TTC549 (cell line): ENCODE results near the gene PTK6.

Experiments
- FAIRE-seq: peaks from 2 replicates; lab custom pipeline; 2012; peaks lifted over from hg19 to GRCh38; lab: Jason Lieb, UNC

PTK6 gene

DNA sequence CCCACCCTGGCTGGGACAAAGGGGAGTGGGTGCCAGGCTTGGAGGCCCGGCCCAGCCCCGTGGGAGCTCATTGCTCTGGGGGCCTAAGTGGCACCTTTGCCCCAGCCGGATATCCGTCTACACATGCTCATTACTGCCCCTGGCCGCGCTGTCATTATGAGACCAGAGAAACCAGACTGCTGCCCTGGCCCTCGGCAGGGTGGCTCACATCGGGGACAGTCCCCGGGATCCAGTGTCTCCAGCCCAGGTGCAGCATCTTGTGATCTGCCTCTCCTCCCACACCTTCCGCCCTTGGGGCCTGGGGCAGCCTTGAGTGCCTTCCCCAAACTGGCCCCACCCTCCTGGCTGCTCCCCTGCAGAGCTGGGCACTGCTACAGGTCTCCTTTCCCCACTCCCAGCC lies 5.5 kb upstream of the PTK6 start:
- FAIRE-seq = no peak

DNA sequence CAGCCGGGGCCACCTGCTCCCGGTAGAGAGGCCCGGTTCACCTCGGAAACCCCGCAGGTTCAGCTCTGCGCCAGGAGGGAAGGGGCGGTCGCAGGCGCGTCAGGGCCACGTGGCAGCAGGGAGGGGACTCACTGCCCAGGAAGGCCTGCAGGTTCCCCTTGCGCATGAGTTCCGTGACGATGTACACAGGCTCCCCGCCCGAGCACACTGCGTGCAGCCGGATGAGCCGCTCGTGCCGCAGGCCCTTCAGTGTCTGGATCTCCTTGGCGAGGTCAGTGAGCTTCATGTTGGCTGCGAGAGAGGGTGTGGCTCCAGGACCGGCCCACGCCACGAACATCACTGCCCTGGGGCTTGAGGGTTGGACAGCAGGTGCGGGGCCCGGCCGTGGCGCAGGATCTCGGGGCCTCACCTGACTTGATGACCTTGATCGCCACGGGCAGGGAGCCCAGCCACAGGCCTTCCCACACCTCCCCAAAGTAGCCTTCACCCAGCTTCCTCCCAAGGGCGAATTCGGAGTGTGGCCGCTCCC lies 4.9 kb upstream of the PTK6 start:
- no peak for FAIRE-seq

DNA sequence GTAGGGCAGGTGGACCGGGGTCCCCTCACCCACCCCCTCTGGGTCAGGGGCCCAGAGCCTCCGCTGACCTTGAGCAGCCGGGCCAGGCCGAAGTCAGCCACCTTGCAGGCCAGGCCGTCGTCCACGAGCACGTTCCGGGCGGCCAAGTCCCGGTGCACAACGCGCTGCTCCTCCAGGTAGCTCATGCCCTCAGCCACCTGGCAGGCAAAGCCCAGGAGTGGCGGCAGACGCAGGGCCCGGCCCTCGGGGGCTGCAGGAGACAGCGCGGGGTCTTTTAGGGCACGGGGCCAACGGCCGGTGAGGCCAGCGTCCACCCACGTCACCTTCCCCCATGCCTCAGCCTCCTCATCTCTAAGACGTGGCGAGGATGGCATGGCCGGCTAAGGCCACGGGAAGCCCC lies 4.2 kb upstream of the PTK6 start:
- no peak for FAIRE-seq

DNA sequence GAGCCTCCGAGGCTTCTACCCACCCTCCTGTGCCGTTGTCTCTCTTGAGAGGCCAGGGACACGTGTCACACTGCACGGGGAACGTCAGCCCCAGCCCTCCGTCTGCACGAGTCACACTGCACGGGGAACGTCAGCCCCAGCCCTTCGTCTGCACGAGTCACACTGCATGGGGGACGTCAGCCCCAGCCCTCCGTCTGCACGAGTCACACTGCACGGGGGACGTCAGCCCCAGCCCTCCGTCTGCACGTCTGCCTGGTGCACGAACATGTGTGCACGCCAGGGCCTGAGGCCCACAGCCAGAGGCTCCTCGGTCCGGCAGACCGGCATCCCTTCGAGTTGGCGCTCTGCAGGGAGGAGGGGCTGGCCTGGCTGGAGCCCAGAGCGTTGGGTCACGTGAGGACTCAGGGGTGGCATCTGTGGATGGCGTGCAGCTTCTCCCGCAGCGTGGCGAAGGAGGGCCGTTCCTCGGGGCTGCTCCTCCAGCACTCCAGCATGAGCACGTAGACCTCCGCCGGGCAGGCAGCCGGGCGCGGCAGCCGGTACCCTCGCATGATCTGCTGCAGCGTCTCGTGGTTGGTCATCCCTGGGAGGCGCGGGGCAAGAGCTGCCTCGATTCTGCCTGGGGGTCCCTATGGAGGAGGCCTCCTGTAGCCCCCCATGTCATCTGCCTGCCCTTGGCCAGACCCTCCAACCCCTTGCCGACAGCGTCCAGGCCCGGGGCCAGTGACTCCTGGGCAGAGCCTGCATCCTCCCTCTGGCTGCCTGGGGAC lies 3.4 kb upstream of the PTK6 start:
- no peak for FAIRE-seq

DNA sequence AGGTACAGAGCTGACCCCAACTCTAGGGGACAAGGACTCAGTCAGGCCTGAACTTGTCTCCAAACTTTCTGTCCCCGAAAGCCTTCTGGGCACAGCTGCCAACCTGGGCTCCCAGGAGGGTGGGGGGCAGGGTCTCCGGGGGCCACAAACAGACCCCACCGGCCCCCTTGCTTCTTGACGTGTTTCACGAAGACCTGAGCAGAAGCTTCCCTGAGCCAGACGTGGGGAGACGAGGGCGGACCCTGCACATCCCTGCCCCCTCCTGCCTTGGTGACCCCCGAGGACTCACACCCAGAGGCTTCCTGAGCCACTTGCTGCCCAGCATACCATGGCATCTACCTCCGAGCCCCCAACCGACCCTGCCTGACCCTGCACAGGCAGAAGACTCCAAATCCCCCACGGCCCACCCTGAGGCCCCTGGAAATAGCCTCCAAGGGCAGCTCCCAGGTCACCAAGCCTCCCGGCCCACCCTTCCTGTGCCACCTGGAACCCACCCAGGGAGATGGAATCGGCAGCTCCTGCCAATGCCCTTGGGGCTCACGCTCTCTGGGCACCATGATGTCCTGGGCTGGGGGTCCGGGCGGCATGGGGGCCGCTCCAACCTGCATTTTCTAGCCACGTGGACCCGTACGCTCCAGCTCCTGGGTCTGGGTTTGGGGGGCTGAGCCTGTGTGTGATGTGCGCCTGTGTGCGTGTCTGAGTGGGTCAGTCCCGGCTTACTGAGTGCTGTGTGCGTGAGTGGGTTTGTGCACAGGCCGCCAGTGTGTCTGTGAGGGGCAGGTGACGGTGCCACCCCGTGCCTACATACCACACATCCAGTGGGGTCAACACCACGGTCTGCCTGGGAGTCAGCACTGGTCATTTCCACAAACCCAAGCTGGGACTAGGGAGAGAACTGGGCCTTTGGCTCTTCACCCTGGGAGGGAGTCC lies 2.5 kb upstream of the PTK6 start:
- FAIRE-seq = no peak

DNA sequence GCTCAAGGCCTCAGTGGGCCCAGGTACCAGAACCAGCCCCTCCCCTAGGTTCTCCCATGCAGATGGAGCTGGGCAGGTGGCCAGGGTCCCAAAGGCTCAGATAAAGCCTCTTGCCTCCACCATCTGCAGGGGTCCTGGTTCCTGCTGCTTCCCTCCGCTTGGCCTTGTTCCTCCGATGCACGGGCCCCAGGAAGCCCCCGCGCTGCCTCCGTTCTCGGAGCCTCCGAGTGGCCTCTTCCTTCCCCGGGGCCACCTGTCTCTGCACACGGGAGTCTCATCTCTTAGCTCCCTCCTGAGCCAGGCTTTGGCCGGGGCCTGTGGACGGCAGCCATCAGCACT lies 1.9 kb upstream of the PTK6 start:
- no peak for FAIRE-seq

DNA sequence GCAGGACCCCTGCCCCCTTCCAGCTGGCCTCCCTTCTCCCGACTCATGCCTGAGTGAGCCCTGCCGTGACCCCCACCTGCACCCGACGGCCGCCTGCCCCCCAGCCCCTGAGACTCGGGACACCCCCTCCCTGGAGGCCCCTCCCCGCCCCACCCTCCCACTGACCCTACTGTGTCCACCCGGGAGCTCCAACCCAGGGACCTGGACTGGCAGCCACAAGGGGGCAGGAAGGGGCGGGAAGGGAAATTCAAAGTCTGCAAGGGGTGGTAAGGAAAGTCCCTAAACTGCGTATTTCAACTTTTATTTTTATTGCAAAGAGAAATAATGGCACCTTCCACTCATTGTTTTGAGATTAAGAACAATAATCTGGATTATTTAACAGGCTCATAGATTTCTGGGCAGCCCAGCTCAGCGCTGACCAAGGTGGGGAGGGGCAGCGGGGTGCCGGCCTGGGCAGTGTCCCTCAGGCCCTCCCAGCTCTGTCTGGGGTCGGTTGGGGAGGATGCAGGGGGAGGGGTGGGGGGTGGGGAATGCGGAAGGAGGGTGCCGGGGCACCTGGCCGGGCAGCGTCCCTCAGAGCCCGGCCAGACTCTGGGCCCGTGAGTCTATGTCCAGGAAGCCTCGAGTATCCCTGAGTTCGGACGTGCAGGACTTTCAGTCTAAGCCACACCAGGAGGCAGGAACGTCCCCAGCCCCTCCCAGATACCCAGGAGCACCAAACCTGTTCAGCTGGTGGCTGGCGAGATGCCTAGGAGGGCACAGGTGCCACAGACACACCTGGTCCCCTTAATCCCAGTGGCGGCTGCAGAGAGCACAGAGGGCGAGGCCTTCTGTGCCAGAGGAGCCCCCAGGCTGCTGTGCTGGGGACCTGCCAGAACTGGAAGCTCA lies 1.3 kb upstream of the PTK6 start:
- no peak for FAIRE-seq

DNA sequence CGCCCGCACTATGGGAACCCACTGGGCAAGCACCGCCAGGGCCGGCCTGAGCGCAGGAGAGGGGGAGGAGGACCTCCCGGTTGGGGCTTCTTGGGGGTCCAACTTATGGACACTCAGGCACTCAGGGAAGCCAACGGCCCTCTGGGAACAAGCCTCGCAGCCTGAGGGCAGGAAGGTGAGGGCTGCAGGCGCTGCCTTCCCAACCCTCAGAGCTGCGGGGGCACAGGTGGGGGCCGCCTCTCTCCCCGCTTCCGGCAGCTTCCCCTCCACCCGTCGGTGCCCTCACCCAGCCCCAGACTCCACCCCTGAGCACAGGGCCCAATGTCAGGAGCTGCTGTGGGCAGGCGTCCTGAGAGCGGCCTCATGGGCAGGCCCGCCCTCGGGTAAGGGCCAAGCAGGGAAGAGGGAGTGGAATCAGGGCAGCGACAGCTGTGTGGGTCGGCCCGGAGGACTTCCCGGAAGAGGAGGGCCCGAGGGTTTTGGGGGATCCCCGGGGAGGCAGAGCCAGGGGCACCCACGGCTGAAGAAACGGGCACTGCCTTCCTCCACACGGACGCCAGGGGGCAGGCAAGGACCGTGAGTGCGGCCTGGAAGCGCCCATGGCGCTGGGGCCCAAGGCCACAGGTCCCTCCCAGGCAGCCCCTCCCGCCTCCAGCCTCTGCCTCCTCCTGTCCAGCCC lies 488 bp upstream of the PTK6 start:
- FAIRE-seq = no peak

DNA sequence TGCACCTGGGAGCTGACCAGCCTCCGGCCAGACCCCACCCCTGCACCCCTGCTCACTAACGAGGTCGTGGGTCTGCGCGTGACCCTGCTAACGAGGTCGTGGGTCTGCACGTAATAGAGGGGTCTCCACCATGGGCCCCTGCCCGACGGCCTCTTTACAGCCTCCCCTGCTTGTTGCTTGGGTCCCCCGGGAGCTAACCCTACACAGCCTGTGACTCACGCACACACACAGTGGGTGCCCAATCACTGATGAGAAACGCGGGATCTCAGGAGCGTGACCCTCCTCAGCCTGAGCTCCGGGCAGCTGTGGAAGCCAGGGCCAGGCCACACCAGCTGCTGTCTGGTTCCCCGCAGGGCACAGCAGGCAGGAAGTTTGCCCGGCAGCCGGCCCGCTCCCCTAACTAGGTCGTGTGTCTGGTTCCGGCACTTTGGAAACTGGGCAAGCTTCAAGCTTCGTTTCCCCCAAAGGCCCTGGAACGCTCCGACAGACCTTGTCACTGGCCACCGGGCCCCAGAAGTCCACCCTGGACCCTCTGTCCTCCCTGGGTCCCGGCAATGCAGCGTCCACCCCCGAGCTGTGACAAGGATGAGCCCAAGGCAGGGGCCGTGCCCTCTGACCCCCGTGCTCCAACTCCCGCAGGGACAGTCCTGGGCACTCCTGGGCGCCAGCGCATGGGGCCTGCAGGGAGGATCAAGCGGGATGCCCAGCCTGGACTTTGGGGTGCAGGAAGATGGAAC lies 767 bp downstream of the PTK6 start:
- FAIRE-seq = no peak

DNA sequence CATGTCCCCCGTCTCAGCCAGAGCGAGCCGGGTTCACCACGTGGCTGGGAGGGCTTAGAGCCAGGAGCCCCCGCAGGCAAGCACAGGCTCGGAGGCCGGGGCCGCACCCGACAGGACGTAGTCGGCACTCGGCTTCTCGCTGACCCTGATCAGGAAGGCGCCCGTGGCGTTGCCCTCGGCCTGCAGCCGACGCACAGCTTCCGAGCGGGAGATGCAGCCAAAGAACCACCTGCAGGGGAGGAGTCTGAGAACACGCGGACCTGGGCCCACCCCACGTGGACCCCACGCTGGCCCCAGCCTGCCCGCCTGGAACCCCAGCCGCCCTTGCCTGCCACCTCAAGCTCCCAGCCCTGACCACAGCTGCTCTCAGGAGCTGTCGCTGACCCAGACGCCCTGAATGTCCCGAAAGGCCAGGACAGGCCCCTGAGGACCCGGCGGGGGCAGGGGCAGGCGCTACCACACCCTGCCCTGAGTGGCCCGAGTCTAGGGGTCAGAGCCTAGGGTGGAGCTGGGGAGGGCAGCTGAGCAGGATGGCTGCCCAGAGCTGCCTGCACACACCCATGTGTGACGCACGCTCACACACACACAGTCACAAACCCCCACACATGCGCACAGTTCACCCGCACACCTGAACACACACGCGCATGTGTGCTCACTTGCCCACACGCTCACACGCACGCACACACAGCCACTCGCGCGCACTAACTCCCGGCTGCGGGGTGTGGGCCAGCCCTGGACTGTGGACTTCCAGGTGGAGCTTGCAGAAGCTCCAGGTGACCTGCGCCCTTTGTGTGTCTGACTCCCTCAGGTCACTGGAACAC lies 2.1 kb downstream of the PTK6 start:
- FAIRE-seq = no peak

DNA sequence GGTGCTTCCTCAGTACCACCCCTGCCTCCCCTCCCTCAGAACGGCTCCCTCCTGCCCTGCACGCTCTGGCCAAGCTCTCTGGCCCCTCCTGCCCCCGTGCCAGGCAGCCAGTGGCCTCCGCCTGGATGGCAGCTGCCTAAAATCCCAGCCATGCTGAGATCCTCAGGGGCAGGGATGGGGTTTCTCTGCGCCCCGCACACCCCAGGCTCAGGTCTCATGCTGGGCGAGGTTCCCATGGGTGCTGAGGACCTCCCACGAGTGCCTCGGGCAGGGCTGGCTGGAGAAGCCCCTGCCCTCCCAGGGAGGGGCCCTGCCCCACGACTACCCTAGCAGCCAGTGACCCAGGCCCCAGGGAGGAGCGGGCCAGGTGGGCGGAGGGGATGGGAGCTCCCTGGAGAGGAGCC lies 2.7 kb downstream of the PTK6 start:
- FAIRE-seq = no peak

DNA sequence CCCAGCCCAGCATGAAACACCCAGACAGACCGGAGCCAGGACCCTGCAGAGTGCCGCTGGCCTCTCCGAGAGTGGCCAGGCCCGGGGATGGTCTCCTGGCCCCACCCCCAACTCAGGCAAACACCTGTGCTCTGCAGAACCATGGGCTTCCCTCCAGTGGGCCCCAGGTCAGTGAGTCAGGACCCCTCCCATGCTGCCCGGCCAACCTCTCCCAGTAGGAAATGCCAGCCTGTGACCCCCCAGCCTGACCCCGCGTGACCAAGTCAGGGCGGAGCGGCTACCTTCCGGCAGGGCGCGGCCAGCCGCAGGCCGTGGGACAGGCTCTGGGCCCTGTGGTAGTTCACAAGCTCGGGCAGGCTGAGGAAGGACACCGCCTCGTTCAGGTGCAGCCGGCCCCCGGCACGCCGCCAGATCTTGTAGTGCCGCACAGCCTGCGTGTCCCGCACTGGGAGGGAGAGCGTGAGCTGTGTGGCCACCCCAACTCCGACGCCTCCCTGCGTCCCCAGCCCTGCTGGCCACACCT lies 3.2 kb downstream of the PTK6 start:
- FAIRE-seq = no peak

DNA sequence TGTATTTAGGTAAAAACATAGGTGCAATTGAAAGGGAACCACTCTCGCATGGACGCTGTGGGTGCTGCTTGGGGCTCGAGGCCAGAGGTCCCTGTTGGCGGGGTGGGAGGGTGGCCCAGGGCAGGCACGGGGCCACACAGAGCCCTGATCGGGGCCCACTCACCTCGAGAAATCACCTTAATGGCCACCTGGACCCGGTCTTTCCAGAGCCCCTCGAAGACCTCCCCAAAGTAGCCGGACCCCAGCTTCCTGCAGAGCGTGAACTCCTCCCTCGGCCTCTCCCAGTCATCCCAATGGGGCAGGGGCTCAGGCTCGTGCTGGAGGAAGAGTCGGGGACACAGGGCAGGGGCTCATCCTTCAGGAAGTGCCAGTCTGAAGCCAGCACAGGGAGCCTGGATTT lies 3.8 kb downstream of the PTK6 start:
- no peak for FAIRE-seq

DNA sequence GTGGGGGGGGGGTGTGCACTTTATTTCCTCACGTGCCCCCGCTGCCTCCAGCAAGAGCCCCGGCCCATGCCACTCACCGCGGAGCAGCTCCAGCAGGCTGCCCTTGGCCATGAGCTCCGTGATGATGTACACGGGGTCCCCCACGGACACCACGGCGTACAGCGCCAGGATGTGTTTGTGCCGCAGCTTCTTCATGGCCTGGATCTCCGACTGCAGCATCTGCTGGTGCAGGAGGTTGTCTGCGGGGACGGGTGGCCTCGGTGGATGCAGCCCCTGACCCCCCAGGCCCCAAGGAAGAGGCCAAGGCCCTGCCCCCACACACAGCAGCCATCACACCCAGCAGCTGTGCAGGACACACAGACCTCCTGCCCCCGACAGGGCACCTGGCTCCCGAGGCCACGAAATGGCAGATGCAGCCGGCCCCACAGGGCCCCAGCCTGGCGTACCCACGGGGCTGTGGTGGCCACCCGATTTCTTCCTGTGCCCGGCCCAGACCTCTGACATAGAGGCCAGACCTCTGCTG lies 4.7 kb downstream of the PTK6 start:
- FAIRE-seq = no peak

DNA sequence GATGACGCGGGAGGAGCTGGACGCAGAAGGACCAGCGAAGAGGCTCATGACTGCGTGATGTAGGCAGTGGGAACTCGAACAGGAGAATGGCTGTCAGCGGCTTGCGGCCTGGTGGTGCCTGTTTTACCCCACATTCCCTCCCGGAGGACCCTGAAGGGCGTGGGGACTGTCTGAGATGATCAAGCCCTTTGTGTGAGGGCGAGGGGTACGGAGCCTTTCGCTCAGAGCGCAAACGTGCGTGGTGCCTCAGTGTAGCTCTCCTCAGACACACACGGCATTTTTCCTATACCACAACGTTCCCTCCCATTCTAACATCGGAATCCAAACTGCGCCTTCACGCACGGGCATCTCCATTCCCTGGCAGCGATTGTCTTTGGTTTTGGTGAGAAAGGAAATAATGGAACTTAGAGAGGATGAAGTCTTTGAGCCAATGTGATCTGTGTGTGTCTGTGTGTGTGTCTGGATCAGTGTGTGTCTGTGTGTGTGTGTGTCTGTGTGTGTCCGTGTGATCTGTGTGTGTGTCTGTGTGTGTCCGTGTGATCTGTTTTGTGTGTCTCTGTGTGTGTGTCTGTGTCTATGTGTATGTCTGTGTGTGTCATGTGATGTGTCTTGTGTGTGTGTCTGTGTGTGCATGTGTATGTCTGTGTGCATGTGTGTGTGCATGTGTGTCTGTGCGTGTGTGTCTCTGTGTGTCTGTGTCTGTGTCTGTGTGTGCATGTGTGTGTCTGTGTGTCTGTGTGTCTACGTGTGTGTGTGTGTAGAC lies 5.3 kb downstream of the PTK6 start:
- FAIRE-seq = no peak

DNA sequence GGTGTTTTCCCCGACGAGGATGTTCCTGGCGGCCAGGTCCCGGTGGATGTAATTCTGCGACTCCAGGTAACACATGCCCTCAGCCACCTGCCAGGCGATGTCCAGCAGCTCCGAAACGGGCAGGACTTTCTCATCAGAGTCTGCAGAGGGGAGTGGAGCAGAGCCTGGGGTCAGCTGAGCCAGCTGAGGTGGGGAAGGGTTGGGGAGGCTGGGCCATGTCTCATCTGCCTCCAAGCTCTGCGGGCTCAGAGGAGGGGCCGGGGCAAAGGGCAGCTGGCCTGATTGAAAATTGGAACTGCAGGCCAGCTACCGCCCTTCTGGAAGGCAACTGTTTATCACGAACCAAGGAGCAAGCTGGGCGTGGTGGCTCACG lies 6.4 kb downstream of the PTK6 start:
- no peak for FAIRE-seq

DNA sequence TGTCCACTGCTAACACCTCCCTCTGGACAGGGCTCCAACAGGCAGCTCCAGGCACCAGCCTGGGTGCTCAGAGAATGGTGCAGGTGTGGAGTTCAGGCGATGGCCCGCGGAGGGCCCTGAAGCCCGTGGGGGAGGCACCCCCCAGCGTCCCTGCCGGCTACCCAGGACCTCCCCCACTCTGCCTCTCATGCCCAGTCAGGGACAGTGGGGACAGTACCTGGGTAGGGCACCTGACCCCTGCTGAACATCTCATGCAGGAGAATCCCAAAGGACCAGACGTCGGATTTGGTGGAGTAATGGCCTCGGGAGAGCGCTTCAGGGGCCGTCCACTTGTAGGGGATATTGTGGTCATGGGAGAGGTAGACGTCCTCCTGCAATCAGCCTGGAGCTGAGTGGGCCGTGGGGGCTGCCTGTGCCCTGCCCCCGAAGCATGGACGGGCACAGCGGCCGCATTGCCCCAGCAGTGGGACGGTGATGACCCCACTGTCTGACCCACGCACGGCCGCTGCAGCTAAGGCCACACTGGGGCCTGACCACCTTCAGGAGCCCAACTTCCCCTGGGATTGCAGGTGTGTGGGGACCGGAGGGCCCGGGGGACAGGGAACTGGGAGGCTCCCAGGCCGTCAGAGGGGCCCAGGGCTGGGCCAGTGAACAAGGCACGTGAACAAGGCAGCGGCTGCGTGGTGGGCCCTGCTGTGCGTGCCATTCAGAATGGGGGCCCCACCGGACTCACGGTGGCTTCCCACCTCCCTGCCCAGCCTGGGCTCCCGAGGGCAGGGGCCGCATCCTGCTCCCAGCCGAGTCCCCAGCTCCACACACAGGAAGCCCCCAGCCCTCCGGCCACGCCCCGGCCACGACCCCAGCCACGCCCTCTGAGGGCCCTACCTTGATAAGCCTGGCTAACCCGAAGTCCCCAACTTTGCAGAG lies 7.1 kb downstream of the PTK6 start:
- no peak for FAIRE-seq
